ENCODE data around the gene LLGL2.

The LLGL2 gene

DNA sequence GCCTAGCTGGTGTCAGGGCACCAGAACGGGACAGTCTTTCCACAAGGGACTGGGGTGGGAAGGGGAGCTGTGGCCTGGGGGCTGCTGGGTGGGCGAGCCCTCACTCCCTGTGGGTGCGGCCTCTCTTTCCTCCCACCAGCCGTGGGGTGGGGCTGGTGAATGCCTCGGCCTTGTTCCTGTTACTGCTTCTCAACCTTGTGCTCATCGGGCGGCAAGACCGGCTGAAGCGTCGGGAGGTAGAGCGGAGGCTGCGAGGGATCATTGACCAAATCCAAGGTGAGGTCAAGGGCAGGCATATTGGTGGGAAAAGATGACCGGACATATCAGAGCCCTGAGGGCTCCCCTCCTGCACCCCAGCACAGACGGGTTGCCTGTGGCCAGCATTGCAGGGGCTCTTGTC is 39.3 kb upstream of the LLGL2 start:
- CTCF ChIA-PET = no interaction called here
- TF ChIP-seq FOXK2 (IDR thresholded peaks at IDR 0.05) (no peak), FOXM1 (IDR thresholded peaks at IDR 0.05; ENCODE audit: borderline replicate concordance) (no peak), ELF4 (IDR thresholded peaks at IDR 0.05) (no peak)
- TF ChIP-seq, protein P1, sequence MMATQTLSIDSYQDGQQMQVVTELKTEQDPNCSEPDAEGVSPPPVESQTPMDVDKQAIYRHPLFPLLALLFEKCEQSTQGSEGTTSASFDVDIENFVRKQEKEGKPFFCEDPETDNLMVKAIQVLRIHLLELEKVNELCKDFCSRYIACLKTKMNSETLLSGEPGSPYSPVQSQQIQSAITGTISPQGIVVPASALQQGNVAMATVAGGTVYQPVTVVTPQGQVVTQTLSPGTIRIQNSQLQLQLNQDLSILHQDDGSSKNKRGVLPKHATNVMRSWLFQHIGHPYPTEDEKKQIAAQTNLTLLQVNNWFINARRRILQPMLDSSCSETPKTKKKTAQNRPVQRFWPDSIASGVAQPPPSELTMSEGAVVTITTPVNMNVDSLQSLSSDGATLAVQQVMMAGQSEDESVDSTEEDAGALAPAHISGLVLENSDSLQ (IDR thresholded peaks at IDR 0.05) = no peak
- DNase-seq (ENCODE audit: extremely low spot score) = no peak
- POLR2A ChIA-PET = interaction anchor here (1.6 to 2.0 kb wide), 2 partner anchors 23 to 30 kb away, joined by 4 to 5 read pairs; partner anchors contain the start of gene TMEM94

DNA sequence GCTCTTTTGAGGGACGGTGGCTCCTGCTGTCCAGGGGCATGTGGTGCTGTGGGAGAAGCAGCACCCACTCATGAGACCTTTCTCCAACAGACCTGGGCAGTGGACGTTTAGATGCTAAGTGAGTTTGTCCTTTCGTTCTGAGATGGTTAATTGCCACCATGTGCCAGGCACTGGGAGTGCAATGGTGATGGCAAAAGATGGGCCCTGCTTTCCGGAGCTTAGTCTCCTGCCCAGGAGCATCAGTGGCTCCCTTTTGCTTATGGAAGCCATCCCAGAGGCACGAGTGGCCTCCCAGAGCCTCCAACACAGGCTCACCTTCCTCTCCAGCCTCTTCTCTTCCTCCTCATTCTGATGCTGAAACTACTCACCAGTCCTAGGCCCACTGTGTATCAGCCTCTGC is 38.5 kb upstream of the LLGL2 start:
- POLR2A ChIA-PET = interaction anchor here (1.6 to 2.0 kb wide), 2 partner anchors 22 to 31 kb away, joined by 4 to 5 read pairs; partner anchors contain the start of gene TMEM94
- TF ChIP-seq ELF4 (IDR thresholded peaks at IDR 0.05) (no peak), CTBP1 (IDR thresholded peaks at IDR 0.05; ENCODE audit: borderline replicate concordance) (no peak), ARNT (IDR thresholded peaks at IDR 0.05) (no peak)
- no peak for DNase-seq (ENCODE audit: extremely low spot score)
- CTCF ChIA-PET = no interaction called here

DNA sequence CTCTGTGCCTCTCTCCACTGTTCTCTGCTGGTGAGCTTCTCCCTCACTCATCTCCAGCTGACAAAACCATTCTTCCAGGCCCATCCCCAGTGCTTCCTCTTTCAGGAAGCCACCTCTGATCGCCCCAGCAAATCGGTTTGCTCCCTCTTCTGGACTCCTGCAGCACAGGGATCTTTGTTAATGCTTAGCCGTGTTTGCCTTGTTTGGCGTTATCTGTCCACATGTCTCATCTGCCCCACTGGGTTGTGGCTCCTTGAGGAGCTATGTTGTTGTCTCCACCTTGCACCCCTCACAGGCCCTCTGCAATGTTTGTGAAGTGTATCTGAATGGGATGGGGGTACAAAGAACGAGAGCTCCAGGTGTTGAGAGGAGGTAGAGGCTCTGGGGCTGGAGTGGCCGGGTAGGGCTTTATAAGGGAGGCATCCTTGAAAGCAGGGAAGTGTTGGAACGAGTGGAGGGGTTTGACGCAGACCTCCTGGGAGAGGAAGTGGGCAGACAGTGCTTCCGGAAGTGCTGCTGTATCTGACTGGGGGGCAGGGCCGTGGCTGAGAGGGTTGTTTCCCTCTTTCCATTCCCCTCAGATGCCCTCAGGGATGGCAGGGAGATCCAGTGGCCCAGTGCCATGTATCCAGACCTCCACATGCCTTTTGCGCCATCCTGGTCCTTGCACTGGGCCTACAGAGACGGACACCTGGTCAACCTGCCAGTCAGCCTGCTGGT is 38.0 kb upstream of the LLGL2 start:
- DNase-seq (ENCODE audit: extremely low spot score) = no peak
- ChIA-PET CTCF (no interaction called here), POLR2A (interaction anchor here (2.0 kb wide), 1 partner anchor 31 kb away, joined by 4 read pairs; the partner anchor contains the start of gene TMEM94)
- TF ChIP-seq SUZ12 (IDR thresholded peaks at IDR 0.05) = no peak
- no peak for TF ChIP-seq BHLHE40 (IDR thresholded peaks at IDR 0.05; ENCODE audit: borderline replicate concordance)
- no peak for TF ChIP-seq FOXM1 (IDR thresholded peaks at IDR 0.05; ENCODE audit: borderline replicate concordance)
- TF ChIP-seq, protein P1 (IDR thresholded peaks at IDR 0.05) = no peak
- TF ChIP-seq ARNT (IDR thresholded peaks at IDR 0.05) = no peak
- no peak for TF ChIP-seq FOXA1 (IDR thresholded peaks at IDR 0.05)
- TF ChIP-seq CTBP1 (IDR thresholded peaks at IDR 0.05; ENCODE audit: borderline replicate concordance) = no peak
- no peak for TF ChIP-seq ZNF384 (IDR thresholded peaks at IDR 0.05)
- no peak for TF ChIP-seq NFRKB (IDR thresholded peaks at IDR 0.05)
- no peak for TF ChIP-seq L3MBTL2 (conservative IDR thresholded peaks at IDR 0.05)

DNA sequence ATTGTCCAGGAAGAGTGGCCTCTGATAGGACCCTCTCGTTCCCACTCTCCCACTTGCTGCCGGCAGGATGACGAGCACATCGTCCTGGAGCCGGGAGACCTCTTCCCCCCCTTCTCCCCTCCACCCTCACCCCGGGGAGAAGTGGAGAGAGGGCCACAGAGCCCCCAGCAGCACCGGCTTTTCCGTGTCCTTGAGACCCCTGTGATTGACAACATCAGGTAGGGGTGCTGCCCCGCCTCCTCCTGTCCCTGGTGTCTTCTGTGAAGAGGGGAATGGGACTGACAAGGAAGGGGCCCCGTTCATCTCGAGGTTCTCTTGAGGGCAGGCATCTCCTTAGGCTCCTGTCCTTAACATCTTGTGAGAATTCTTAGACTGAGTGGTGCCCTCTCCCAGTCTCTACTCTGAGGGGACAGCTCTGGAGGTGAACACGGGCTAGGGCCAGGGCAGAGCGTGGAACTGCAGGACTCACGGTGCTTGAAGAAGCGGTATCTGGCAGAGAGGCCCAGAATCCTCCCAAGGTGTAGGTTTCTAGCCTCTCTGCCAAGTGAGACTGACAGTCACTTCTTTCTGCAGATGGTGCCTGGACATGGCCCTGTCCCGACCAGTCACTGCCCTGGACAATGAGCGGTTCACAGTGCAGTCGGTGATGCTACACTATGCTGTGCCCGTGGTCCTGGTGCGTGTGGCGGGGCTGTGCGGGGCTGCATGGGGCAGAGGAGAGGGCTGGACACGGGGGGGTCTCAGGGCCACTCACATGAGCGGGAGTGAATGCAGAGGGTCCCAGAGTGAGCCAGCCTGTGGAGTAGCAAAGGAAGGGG is 36.6 kb upstream of the LLGL2 start:
- no peak for DNase-seq (ENCODE audit: extremely low spot score)
- no peak for TF ChIP-seq FOXA1 (IDR thresholded peaks at IDR 0.05)
- no peak for TF ChIP-seq SP1 (IDR thresholded peaks at IDR 0.05)
- TF ChIP-seq L3MBTL2 (conservative IDR thresholded peaks at IDR 0.05) = no peak
- TF ChIP-seq CTBP1 (IDR thresholded peaks at IDR 0.05; ENCODE audit: borderline replicate concordance) = no peak
- TF ChIP-seq ARNT (IDR thresholded peaks at IDR 0.05) = no peak
- no peak for TF ChIP-seq NFRKB (IDR thresholded peaks at IDR 0.05)
- TF ChIP-seq HDGF (IDR thresholded peaks at IDR 0.05; ENCODE audit: borderline replicate concordance) = no peak
- no peak for TF ChIP-seq ELF4 (IDR thresholded peaks at IDR 0.05)
- no peak for TF ChIP-seq TARDBP (IDR thresholded peaks at IDR 0.05)
- no peak for TF ChIP-seq FOXM1 (IDR thresholded peaks at IDR 0.05; ENCODE audit: borderline replicate concordance)
- TF ChIP-seq ZNF384 (IDR thresholded peaks at IDR 0.05) = no peak
- no peak for TF ChIP-seq LEF1 (IDR thresholded peaks at IDR 0.05; ENCODE audit: borderline replicate concordance)
- CTCF ChIA-PET = no interaction called here
- POLR2A ChIA-PET = no interaction called here

DNA sequence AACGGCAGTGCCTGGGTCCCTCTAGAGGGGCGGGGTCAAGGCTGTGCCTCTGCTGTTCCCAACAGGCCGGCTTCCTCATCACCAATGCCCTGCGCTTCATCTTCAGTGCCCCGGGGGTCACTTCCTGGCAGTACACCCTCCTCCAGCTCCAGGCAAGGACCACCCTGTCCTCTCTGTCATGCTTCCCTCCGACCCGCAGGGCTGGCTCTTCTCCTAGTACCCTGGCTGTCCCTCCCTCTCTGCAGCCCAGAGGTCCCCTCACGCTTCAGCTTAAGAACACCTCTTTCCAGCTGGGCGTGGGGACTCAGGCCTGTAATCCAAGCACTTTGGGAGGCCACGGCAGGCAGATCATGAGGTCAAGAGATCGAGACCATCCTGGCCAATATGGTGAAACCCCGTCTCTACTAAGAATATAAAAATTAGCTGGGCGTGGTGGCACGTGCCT is 36.0 kb upstream of the LLGL2 start:
- ChIA-PET POLR2A (no interaction called here), CTCF (no interaction called here)
- no peak for DNase-seq (ENCODE audit: extremely low spot score)
- TF ChIP-seq, protein P1 (IDR thresholded peaks at IDR 0.05) = no peak
- no peak for TF ChIP-seq LEF1 (IDR thresholded peaks at IDR 0.05; ENCODE audit: borderline replicate concordance)
- TF ChIP-seq CTBP1 (IDR thresholded peaks at IDR 0.05; ENCODE audit: borderline replicate concordance) = no peak

DNA sequence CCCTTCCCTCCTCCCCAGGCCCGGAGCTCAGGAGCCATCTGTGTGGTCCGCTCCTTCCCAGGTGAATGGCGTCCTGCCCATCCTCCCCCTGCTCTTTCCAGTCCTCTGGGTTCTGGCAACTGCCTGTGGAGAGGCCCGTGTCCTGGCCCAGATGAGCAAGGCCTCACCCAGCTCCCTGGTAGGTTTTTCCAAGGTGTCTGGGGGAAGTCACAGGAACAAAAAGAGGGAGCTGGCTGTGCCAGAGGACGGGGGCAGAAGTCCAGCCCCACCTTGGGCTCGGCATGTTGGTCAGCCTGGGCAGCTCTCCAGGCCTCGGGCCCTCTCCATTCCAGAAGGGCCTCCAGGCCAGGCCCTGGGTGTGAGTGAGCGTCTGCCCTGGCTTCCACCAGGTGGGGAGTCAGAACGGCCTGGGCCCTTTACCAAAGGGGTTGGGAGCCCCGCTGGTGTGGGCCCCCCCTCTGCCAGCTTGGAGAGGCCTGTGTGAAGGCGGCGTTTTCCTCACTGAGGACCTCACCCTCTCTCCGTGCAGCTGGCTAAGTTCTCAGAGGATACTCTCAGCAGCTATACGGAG is 35.2 kb upstream of the LLGL2 start:
- ChIA-PET POLR2A (no interaction called here), CTCF (no interaction called here)

More for the DNA sequence above, 35.2 kb upstream of the LLGL2 start:
- no peak for DNase-seq (ENCODE audit: extremely low spot score)
- TF ChIP-seq ARNT (IDR thresholded peaks at IDR 0.05) (no peak), ZNF384 (IDR thresholded peaks at IDR 0.05) (no peak), SUZ12 (IDR thresholded peaks at IDR 0.05) (no peak), ELF4 (IDR thresholded peaks at IDR 0.05) (no peak), HDGF (IDR thresholded peaks at IDR 0.05; ENCODE audit: borderline replicate concordance) (no peak), FOXA1 (IDR thresholded peaks at IDR 0.05) (no peak), LEF1 (IDR thresholded peaks at IDR 0.05; ENCODE audit: borderline replicate concordance) (no peak), SP1 (IDR thresholded peaks at IDR 0.05) (no peak), TARDBP (IDR thresholded peaks at IDR 0.05) (no peak), NFRKB (IDR thresholded peaks at IDR 0.05) (no peak), FOXM1 (IDR thresholded peaks at IDR 0.05; ENCODE audit: borderline replicate concordance) (no peak), CTBP1 (IDR thresholded peaks at IDR 0.05; ENCODE audit: borderline replicate concordance) (no peak)
- TF ChIP-seq, protein P1 (IDR thresholded peaks at IDR 0.05) = no peak

All from HEK293T (cell line).